GM12873 (cell line): ENCODE measurements around the gene DHRS7C.

Source experiments
- TF ChIP-seq, protein P1 (sequence below): IDR thresholded peaks from 2 replicates; pipeline ENCODE4 v1.5.1; 2012; ENCODE audit warnings: low read depth, mild to moderate bottlenecking, moderate library complexity, low read length, control low read depth; ENCODE audit not compliant: insufficient read depth; ENCODE audit errors: missing control alignments

The DHRS7C gene

DNA sequence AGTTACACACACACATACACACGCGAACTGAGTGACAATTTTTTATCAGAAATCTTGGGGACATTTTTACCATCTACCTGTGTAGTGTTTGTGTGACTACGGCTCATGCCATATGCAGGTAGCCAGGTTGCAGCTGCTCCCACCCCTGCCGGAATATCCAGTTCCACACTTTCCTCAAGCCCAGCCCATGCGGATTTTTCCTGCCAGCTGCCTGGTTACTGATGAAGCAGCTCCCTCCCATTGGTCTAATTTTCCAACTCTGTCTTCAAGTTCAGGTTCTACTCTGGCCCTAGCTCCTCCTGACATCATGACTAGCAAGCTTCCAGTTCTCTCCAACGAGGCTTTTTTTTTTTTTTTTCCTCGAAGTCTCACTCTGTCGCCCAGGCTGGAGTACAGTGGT, 25.7 kb upstream of the DHRS7C start:
- TF ChIP-seq, protein P1, sequence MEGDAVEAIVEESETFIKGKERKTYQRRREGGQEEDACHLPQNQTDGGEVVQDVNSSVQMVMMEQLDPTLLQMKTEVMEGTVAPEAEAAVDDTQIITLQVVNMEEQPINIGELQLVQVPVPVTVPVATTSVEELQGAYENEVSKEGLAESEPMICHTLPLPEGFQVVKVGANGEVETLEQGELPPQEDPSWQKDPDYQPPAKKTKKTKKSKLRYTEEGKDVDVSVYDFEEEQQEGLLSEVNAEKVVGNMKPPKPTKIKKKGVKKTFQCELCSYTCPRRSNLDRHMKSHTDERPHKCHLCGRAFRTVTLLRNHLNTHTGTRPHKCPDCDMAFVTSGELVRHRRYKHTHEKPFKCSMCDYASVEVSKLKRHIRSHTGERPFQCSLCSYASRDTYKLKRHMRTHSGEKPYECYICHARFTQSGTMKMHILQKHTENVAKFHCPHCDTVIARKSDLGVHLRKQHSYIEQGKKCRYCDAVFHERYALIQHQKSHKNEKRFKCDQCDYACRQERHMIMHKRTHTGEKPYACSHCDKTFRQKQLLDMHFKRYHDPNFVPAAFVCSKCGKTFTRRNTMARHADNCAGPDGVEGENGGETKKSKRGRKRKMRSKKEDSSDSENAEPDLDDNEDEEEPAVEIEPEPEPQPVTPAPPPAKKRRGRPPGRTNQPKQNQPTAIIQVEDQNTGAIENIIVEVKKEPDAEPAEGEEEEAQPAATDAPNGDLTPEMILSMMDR = no peak

DNA sequence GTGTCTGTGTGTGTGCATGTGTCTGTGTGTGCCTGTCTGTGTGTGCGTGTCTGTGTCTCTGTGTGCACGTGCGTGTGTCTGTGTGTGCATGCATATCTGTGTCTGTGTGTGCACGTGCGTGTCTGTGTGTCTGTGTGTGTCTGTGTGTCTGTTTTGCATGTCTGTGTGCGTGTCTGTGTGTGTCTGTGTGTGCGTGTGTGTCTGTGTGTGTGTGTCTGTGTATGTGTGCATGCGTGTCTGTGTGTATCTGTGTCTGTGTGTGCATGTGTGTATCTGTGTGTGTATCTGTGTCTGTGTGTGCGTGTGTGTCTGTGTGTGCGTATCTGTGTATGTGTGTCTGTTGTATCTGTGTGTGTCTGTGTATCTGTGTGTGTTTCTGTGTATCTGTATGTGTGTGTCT, 25.1 kb upstream of the DHRS7C start:
- TF ChIP-seq, protein P1 = no peak

DNA sequence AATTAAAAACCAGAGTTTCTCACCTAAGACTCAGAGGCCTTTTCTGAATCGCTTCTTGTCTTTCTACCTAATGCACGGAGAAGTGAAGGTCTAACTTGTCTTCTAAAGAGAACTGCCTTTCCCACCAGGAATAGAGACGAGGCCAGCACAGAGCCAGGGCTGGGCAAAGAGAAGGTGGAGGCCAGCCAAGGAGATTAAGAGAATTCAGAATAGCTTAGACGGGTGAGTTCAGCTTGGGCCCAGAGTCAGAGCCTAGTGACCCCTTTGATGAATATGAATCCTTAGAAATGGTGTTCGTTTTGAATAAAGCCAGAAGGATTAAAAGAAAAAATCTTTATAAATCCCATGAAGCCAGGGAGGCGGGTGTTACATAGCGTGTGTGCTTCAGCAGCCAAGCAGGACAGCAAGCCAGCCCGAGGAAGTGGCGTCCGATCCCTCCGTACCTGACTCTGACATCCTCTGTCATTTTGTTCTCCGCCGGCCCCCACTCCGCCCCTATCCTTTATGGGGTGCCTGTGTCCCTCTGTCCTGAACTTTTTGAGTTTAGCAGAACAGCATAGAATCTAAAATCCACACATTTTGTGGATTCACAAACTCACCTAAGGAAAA, 23.0 kb upstream of the DHRS7C start:
- TF ChIP-seq, protein P1 = no peak

DNA sequence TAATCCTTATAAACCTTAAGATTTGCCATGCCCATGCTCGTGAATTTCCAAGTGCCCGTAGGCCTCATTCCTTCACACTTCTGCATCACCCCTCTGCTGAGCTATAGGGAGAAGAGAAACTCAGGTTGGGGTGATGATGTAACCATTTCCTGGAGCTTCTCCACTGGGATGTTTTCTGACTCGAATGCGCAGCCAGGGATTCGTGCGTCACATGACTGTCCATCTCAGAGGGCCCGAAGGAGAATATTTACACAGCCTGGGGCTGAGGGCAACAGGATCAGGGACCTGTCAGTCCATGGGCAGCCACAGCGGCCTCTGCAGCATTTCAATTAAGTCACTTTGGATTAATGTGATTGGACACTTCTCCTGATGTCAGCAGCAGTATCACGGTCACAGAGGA, 21.8 kb upstream of the DHRS7C start:
- TF ChIP-seq, protein P1 = no peak

DNA sequence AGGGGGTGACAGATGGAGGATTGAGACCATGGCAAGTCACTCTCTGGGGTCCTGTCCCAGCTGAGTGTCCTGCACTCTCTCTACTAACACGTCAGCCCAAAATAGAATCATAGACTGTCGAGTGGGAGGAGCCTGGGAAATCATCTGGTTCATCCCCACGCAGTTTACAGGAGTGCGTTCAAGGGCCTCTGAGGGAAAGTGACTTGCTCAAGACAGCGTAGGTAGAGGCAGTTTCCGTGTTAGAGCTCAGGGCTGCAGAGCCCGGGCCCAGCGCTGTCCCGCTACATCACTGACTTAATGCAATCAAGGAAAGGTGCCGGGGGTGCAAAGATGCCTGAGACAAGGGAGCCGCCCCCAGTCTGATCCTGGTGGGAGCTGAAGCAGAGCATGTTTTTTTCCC, 20.1 kb upstream of the DHRS7C start:
- TF ChIP-seq, protein P1 = no peak

DNA sequence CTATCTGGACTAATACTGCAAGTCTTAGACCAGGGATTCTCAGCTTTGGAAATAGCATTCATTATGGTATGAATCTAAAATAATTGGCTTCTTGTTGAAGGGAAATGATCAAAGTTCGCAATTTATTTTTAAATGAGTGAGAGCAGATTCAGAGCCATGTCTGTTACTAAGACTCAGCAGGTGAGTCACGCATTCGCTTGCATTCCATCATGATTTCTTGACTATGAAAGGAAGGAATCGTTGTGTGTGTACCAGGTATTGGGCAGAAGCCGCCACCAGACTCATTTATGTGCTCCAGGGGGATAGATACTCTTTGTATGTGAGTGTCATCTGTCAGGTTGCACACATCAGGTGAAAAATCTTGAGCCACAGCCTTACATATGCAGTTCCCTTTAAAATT, 19.7 kb upstream of the DHRS7C start:
- TF ChIP-seq, protein P1 = no peak

DNA sequence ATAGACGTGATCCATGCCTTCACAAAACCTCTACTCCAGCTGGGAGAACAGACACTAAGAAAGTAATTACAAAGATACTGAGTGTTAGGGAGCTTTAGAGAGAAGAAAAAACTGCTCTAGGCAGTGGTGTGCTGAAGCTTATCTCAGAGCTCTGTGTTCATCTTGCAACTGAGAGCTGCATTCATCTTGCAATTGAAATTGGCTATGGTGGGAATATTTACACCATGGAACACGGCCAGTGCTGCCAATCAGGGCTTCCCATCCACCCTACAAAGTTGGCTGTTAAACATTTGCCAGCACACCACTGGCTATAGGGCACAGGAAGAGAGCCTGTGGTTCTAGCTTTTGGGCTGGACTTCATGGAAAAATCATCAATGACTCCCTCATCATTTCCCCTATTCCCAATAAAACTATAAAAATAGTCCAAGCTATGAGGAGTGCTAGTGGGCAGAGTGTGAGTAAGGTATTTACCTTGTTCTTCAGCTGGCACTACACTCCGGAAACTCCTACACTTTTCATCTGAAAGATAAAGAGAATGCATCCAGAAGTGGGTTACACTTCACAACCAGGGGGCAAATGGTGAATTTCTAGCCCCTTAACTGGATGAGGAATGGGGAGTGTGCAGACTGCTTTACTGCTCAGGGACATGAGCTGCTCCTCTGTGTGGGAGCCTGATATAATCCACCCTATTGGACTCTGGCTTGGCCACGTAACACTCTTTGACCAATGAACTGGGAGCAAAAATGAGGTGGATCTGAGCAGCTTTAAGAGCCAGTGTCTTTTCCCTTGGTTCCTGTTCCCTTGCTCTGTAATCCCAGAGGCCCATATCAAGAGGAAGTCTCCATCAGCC, 18.9 kb upstream of the DHRS7C start:
- TF ChIP-seq, protein P1 = no peak
